Measurements from ENCODE around the gene SMIM35.

The SMIM35 gene

DNA sequence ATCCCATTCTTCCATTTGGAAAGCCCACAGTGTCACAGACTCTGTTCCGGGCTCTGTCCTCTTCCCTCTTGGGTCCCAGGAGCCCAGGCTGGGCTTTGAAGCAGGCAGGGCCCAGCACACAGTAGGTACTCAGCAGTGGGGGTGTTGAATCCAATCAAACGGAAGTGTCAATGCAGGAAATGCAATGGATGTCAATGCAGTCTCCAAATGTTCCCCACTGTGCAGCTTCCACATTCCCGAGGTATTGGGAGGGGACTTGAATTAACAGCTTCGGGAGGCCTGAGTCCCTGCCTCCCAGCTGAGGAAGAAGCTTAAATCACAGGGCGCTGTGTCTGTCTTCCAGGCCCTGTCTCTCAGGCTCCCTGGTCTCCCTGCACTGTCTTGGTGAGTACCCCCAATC is 21.8 kb upstream of the SMIM35 start:
- DNase-seq: no peak

GRCh38 chr11:118106789-118107335 is 20.1 kb upstream of the SMIM35 start:
- DNase-seq: no peak

GRCh38 chr11:118105657-118106305 is 19.0 kb upstream of the SMIM35 start:
- DNase-seq: no peak

GRCh38 chr11:118104491-118104890 is 17.7 kb upstream of the SMIM35 start:
- DNase-seq: no peak

GRCh38 chr11:118102721-118103261 is 16.0 kb upstream of the SMIM35 start:
- DNase-seq: no peak

DNA sequence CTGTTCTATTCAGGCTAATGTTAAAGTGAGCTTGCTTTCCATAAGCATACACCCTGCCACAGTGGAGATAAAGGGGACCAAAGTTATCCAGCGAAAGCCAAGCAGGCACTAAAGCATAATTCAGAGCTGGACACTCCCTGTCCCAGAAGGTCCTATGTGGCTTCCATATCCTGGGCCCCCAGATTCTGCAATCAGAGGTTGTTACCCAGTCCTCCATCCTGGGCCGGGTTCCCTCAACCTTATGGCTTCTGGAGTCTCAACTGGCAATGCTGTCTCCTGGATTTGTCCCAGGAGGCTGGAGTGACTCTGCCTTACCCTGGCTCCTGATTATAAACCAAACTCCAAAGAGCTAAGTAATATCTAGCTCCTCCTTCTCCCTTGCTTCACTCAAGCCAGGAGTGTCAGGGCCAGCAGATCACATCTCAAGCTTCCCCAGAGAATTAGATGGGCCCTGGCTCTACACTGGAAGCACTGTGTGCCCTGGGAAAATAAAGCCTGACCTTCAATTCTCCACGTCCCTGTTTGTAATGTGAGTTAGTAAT is 14.0 kb upstream of the SMIM35 start:
- no peak for DNase-seq

GRCh38 chr11:118099838-118100556 is 13.2 kb upstream of the SMIM35 start:
- no peak for DNase-seq

DNA sequence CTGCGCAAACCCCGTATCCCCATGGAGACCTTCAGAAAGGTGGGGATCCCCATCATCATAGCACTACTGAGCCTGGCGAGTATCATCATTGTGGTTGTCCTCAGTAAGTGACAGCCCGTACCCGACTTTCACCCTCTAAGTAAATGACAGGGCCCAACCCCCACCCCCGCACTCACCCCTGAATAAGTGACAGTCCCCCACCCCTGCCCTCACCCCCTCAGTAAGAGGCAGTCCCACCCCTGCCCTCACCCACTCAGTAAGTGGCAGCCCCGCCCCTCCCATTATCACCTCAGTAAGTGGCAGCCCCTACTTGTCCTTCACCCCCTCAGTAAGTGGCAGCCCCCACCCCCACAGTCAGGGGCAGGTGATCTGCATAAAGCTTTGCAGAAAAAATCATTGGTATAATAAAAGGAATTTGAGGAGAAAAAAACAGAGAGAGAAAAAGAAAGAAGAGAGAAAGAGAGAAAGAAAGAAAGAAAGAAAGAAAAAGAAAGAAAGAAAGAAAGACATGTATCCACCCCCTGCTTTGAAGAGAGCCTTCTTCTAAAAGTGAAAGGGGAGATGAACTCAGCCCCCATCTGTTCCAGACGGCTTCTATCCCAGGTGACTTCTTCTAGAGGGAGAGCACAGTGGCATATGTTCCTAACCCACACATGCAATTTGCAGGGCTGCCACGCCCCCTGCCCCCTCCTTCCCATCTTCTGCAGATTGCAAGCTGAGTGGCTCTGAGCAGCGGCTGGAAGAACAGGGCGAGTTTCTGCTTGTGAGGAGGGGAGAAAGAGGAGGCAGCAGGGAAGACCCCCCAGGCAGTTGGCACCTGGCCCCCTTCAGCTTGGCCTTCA is 12.5 kb upstream of the SMIM35 start:
- DNase-seq: peak; percentile 11

DNA sequence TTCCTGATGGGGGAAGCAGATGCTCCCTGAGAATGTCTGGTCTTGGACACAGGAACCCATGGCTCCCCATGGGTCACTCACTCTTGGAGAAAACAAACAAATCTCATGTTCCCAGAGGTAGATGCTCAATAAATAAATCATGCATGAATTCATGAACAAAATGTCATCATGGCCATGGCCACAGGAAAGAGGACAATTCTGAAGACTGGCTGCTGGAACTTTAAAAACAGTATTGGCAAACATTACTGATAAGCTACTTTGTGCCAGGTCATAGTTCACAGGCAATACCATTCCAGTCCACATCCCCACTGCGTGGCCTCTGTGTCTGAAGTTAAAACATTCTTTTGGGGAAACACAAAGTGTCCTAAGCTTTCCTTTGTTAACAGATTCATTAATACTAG is 9.2 kb upstream of the SMIM35 start:
- DNase-seq: no peak

GRCh38 chr11:118095493-118095892 is 8.7 kb upstream of the SMIM35 start:
- DNase-seq: no peak

GRCh38 chr11:118092907-118093571 is 6.3 kb upstream of the SMIM35 start:
- DNase-seq: no peak

GRCh38 chr11:118091690-118092089 is 4.9 kb upstream of the SMIM35 start:
- DNase-seq: no peak

DNA sequence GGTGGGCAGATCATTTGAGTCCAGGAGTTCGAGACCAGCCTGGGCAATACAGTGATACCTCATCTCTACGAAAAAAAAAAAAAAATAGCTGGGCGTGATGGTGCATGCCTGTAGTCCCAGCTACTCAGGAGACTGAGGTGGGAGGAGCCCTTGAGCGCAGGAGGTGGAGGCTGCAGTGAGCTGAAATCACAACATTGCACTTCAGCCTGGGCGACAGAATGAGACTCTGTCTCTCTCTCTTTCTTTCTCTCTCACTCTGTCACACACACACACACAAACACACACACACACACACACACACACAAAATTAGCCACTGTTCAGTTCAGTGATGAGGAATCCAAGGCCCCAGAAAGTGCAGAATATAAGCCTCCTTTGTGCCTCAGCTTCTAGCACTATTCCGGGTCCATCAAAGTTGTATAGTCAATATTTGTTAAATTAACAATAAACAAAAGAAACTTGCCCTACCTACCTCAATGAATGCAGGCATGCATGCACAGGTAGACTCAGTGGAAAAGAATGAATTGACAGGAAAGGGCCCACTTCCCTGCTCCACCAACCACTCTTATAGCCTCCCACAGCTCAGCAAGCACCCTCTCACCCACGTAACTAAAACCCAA is 3.9 kb upstream of the SMIM35 start:
- no peak for DNase-seq

DNA sequence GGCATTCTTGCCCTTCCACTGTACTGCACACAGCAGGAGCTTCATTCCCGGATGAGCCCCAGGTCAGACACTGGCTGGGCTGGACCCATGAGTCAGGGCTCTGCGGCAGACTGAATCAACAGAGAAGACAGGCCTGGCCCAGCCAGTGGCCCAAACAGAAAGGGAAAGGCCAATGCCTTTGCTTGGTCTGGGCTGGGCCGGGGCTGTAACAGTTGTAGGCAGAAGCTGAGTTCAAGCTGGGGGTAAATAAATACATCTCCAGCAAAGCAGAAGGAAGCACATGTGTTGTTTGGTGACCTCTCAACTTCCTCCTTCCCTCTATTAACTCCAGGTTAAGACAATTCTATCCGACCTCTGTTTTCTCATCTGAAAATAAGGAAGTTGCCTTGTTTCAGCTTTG is 1.8 kb upstream of the SMIM35 start:
- no peak for DNase-seq

DNA sequence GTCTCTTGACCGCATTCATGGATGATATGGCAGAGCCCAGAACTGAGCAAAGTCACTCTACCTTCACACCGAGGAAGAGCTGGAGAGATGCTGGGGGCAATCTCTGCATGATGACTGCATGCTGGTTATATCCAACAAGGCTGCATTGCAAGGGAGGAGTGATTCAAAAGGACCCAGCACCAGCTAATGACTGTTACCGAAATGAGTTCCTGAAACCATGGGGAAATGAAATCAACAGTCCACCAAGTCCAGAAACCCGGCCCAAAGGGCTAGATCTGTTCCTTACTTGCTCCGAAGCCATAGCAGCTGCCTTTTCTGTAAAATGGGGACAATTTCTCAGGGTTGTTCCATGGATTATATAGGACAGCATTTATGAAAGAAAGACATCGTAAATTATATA is 1.2 kb upstream of the SMIM35 start:
- DNase-seq: no peak

DNA sequence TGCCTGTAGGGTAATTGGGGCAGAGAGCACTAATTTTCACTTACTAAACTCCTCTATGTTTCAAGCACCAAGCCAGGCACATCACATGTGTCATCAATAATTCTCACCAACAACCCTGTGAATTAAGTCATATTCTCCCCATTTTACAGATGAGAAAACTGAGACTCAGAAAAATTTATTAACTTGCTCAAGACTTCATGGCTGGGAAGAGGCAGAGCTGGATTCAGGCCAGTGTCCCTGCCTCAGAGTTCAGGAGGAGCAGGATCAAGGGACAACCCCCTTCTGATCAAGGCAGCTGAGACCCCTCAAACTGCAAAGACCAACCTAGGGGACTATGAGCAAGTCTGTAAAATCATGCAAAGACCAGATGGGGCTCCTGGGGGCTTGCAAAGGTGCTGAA is 2.1 kb downstream of the SMIM35 start:
- no peak for DNase-seq

GRCh38 chr11:118084247-118084646 is 2.5 kb downstream of the SMIM35 start:
- DNase-seq: no peak

GRCh38 chr11:118082880-118083552 is 3.7 kb downstream of the SMIM35 start:
- DNase-seq: no peak

- DNase-seq: no peak
These were observed 5.4 kb downstream of the SMIM35 start for GRCh38 chr11:118081241-118081958.

- no peak for DNase-seq
These were observed 6.5 kb downstream of the SMIM35 start for GRCh38 chr11:118080296-118080695.

DNA sequence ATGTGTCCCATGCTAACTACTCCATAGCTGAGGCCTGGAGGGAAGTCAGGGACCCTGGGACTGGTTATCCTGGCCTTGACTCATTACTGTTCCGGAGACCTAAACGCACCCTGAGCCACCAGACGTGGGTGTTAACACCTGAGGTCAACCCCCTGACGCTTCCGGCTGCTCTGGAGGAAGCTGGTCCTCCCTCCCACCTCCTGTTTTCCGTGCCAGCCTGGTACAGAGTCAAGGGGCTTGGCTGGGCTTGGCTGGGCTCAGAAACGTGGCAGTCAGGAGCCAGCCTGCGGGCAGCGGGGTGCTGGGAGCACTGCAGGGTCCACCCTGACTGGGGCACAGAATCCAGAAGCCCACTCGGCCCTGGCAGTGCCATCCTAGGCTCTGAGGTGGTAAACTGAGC is 7.3 kb downstream of the SMIM35 start:
- DNase-seq: no peak

Data from COR-L47 (cell line).